DND-41 (cell line): ENCODE results near the gene MYBBP1A.

Experiments
- ATAC-seq: fragments of 200-7000 bp; cut with Tn5 transposase; 3 replicates; pipeline ENCODE4 v1.9.1; 2021; ENCODE audit warnings: low read depth; ENCODE audit not compliant: insufficient read depth
- DNase-seq: peaks from one replicate; pipeline ENCODE4 v3.0.0-alpha.2; 2020
- H2AFZ ChIP-seq: 2 replicates; pipeline ENCODE4 v1.6.0; 2012; ENCODE audit warnings: low read depth, low read length
- H3K27ac ChIP-seq: 2 replicates; pipeline ENCODE4 v1.5.1; 2012; ENCODE audit warnings: low read length, inconsistent platforms
- H3K27me3 ChIP-seq: fragments of 200-600 bp; sonication (generic); 2 replicates; pipeline ENCODE4 v1.6.0; 2012; ENCODE audit warnings: low read length, mild to moderate bottlenecking, inconsistent platforms; ENCODE audit not compliant: insufficient read depth, poor library complexity
- H3K36me3 ChIP-seq: 2 replicates; pipeline ENCODE4 v1.5.1; 2012; ENCODE audit warnings: low read length, inconsistent platforms; ENCODE audit not compliant: insufficient read depth
- H3K4me1 ChIP-seq: 2 replicates; pipeline ENCODE4 v1.5.1; 2012; ENCODE audit warnings: mild to moderate bottlenecking, low read length; ENCODE audit not compliant: insufficient read depth
- H3K4me2 ChIP-seq: 2 replicates; pipeline ENCODE4 v1.6.0; 2012; ENCODE audit warnings: mild to moderate bottlenecking, moderate library complexity, low read length, inconsistent platforms; ENCODE audit not compliant: insufficient read depth
- H3K4me3 ChIP-seq, 2 experiments: fragments of 200-600 bp in 1 of 2; shearing (Covaris generic) in 1 of 2; 2 replicates each; pipeline ENCODE4 v1.5.1; 2012 to 2016; ENCODE audit warnings: inconsistent platforms in 2 of 2, low read length in 2 of 2, mild to moderate bottlenecking in 2 of 2, low read depth in 1 of 2, moderate library complexity in 1 of 2
- H3K79me2 ChIP-seq: 2 replicates; pipeline ENCODE4 v1.6.0; 2012; ENCODE audit warnings: low read length, inconsistent platforms; ENCODE audit not compliant: insufficient read depth
- H3K9ac ChIP-seq: 2 replicates; pipeline ENCODE4 v1.6.0; 2012; ENCODE audit warnings: low read depth, mild to moderate bottlenecking, inconsistent platforms, low read length, moderate library complexity
- H3K9me3 ChIP-seq: 2 replicates; pipeline ENCODE4 v1.5.1; 2012; ENCODE audit warnings: low read length, moderate library complexity, mild to moderate bottlenecking, inconsistent platforms; ENCODE audit not compliant: insufficient read depth, severe bottlenecking
- H4K20me1 ChIP-seq: 2 replicates; pipeline ENCODE4 v1.6.0; 2012; ENCODE audit warnings: low read length; ENCODE audit not compliant: insufficient read depth
- EZH2 ChIP-seq: IDR thresholded peaks from 3 replicates; pipeline ENCODE4 v1.6.1; 2012; ENCODE audit warnings: borderline replicate concordance, low read depth, mild to moderate bottlenecking, moderate library complexity, low read length, inconsistent platforms; ENCODE audit not compliant: severe bottlenecking
- TF ChIP-seq, protein P1 (sequence below): IDR thresholded peaks from 2 replicates; pipeline ENCODE4 v1.5.1; 2012; ENCODE audit warnings: borderline replicate concordance, low read length, moderate library complexity, mild to moderate bottlenecking; ENCODE audit not compliant: poor library complexity, severe bottlenecking; ENCODE audit errors: extremely low read depth

MYBBP1A gene

GRCh38 chr17:4542003-4542725 lies 13.0 kb downstream of the MYBBP1A start:
- Histone ChIP-seq H4K20me1 (peaks cover 44% of the 10 kb centered on the region), H3K79me2 (no peaks in the 10 kb centered on the region), H3K36me3 (peaks cover 89% of the 10 kb centered on the region), H2AFZ (no peak overlapping the region), H3K27ac (no peak overlapping the region), H3K4me2 (no peak overlapping the region), H3K9ac (no peak overlapping the region), H3K4me3 (no peak overlapping the region), H3K4me1 (no peaks in the 10 kb centered on the region), H3K27me3 (no peaks in the 10 kb centered on the region), H3K9me3 (no peaks in the 10 kb centered on the region)
- TF ChIP-seq EZH2 = no peak
- TF ChIP-seq, protein P1, sequence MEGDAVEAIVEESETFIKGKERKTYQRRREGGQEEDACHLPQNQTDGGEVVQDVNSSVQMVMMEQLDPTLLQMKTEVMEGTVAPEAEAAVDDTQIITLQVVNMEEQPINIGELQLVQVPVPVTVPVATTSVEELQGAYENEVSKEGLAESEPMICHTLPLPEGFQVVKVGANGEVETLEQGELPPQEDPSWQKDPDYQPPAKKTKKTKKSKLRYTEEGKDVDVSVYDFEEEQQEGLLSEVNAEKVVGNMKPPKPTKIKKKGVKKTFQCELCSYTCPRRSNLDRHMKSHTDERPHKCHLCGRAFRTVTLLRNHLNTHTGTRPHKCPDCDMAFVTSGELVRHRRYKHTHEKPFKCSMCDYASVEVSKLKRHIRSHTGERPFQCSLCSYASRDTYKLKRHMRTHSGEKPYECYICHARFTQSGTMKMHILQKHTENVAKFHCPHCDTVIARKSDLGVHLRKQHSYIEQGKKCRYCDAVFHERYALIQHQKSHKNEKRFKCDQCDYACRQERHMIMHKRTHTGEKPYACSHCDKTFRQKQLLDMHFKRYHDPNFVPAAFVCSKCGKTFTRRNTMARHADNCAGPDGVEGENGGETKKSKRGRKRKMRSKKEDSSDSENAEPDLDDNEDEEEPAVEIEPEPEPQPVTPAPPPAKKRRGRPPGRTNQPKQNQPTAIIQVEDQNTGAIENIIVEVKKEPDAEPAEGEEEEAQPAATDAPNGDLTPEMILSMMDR = no peak
- ATAC-seq (no peak), DNase-seq (no peak)

- Histone ChIP-seq H3K4me2 (no peak overlapping the region), H3K4me3 (no peak overlapping the region), H2AFZ (no peak overlapping the region), H3K36me3 (peaks cover 82% of the 10 kb centered on the region), H4K20me1 (peaks cover 46% of the 10 kb centered on the region), H3K9me3 (no peaks in the 10 kb centered on the region), H3K4me1 (no peaks in the 10 kb centered on the region), H3K9ac (no peak overlapping the region), H3K79me2 (no peaks in the 10 kb centered on the region), H3K27ac (no peak overlapping the region), H3K27me3 (no peaks in the 10 kb centered on the region)
- DNase-seq (no peak), ATAC-seq (no peak)
- TF ChIP-seq EZH2 = no peak
- TF ChIP-seq, protein P1 = peak; percentile 31
Measured at GRCh38 chr17:4541328-4542002, 13.7 kb downstream of the MYBBP1A start.

DNA sequence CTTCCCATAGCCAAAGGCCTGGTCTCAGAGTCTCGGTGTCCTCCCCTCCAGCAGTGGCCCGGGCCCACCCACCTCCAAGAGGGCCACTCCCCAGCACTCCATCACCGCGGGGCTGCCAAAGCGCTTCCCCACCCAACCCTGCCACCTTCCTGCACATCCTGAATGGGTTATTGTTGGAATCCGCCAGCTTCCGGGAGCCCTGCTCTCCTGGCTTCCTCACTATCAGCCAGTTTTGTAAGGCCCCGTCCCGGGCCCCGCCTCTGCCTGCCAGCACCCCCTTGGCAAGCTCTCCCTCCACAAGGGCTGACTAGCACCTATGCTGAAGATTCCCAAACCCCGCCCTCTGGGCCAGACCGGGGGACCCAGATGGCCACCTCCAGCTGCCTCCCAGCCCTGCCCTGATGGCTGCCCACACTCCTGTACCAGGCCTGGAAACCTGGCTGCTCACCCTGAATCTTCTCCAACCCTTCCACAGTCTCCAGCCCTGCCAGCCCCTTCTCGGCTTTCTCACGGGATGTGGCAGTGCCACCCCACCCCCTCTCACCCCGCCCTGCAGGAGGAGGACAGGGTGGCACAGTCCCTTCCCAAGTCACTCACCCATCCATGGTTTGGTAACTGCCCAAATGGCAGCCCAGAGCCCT lies 14.4 kb downstream of the MYBBP1A start:
- H3K4me2 ChIP-seq = no peak overlapping the region
- no peak overlapping the region for H2AFZ ChIP-seq
- H3K36me3 ChIP-seq = peaks cover 78% of the 10 kb centered on the region
- TF ChIP-seq EZH2 = no peak
- H3K9me3 ChIP-seq = no peaks in the 10 kb centered on the region
- DNase-seq = no peak
- no peaks in the 10 kb centered on the region for H3K79me2 ChIP-seq
- H3K27ac ChIP-seq = no peak overlapping the region
- H4K20me1 ChIP-seq = peaks cover 45% of the 10 kb centered on the region
- no peaks in the 10 kb centered on the region for H3K4me1 ChIP-seq
- no peak overlapping the region for H3K4me3 ChIP-seq
- H3K9ac ChIP-seq = no peak overlapping the region
- no peak for ATAC-seq
- H3K27me3 ChIP-seq = no peaks in the 10 kb centered on the region

- no peak for ATAC-seq
- TF ChIP-seq EZH2 = no peak
- TF ChIP-seq, protein P1 = peak; percentile 22
- no peak overlapping the region for H3K4me2 ChIP-seq
- no peak overlapping the region for H3K27ac ChIP-seq
- H3K4me1 ChIP-seq = no peaks in the 10 kb centered on the region
- H3K9me3 ChIP-seq = no peaks in the 10 kb centered on the region
- DNase-seq = no peak
- no peaks in the 10 kb centered on the region for H3K79me2 ChIP-seq
- no peak overlapping the region for H3K4me3 ChIP-seq
- no peaks in the 10 kb centered on the region for H3K27me3 ChIP-seq
- H3K36me3 ChIP-seq = peaks cover 73% of the 10 kb centered on the region
- H4K20me1 ChIP-seq = peaks cover 40% of the 10 kb centered on the region
- no peak overlapping the region for H3K9ac ChIP-seq
- no peak overlapping the region for H2AFZ ChIP-seq
Measured at GRCh38 chr17:4540224-4540651, 14.9 kb downstream of the MYBBP1A start.
